Activated CD8-positive, alpha-beta memory T cell treated with anti-CD3 and anti-CD28 coated beads, Interleukin-2, amount 10 ng/mL, durations not matched to agents 7 days and 5 days (primary cell): ENCODE results near the gene SPATA31D3. TPM values are rescaled to one million over a fixed set of nuclear protein-coding genes. Genes with fewer than 3 reads are reported as not detected.
"Not testable (repeated sequence)": the region's sequence is repeated elsewhere in the genome, so short reads cannot be mapped to it uniquely, and the experiment has no call there.

Experiments
- ATAC-seq: fragments of 150-1000 bp; cut with Tn5 transposase; one replicate; pipeline ENCODE4 v1.10.0; 2021; ENCODE audit warnings: moderate library complexity
- CTCF ChIA-PET: fragments of 350-600 bp; sonication (Branson Sonifier 250); formaldehyde crosslinking; loops from one replicate; lab custom pipeline; 2021; ENCODE audit warnings: antibody characterized with exemption; lab: Charles Lee
- DNase-seq: peaks from one replicate; pipeline ENCODE4 v3.0.0-alpha.2; 2020
- H3K27ac Mint-ChIP-seq: one replicate; pipeline ENCODE4 v1.8.0; 2021; ENCODE audit warnings: mild to moderate bottlenecking, mixed read lengths
- H3K27me3 Mint-ChIP-seq: one replicate; pipeline ENCODE4 v1.8.0; 2021; ENCODE audit warnings: mixed read lengths
- H3K36me3 Mint-ChIP-seq: one replicate; pipeline ENCODE4 v1.8.0; 2021; ENCODE audit warnings: mild to moderate bottlenecking, mixed read lengths
- H3K4me1 Mint-ChIP-seq: one replicate; pipeline ENCODE4 v1.8.0; 2021; ENCODE audit warnings: mixed read lengths
- H3K4me3 Mint-ChIP-seq: one replicate; pipeline ENCODE4 v1.8.0; 2021; ENCODE audit warnings: mild to moderate bottlenecking, moderate library complexity, mixed read lengths
- H3K9me3 Mint-ChIP-seq: one replicate; pipeline ENCODE4 v1.8.0; 2022; ENCODE audit warnings: low read depth, mixed read lengths
- total RNA-seq, 2 experiments: library from RNA; stranded (reverse); gene quantifications; one replicate each; pipeline ENCODE4 v1.2.3, GENCODE V29; 2021

Gene SPATA31D3
- total RNA-seq, 2 experiments from 2014 or later = not detected

DNA sequence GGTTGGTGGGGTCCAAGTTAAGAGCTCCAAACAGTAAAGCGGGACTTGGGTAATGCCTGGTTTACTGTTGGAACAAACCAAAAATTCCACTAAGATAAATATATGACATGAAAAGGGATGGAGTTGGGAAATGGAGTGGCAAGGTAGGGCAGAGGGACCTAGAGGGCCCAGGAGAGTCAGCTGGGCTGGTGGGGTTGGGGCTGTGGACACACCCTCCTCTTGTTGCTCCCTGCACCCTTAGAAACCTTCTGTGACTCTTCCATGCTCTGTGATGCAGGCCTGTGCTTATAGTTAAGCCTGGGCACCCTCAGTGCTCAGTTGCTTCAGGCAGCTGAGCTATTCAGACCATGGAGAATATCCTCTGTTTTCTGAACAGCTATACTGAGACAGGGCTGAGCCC, 45.2 kb downstream of the SPATA31D3 start, which contains the start of gene SPATA31D1:
SPATA31D1 (plus strand) TSS at position 301 of the 400 bp plus-strand sequence; CDS start at position 348, 47 bp downstream.
- H3K27me3 Mint-ChIP-seq, H3K4me3 Mint-ChIP-seq, CTCF ChIA-PET, DNase-seq, H3K4me1 Mint-ChIP-seq, H3K9me3 Mint-ChIP-seq, ATAC-seq, H3K36me3 Mint-ChIP-seq, H3K27ac Mint-ChIP-seq: not testable (repeated sequence)

DNA sequence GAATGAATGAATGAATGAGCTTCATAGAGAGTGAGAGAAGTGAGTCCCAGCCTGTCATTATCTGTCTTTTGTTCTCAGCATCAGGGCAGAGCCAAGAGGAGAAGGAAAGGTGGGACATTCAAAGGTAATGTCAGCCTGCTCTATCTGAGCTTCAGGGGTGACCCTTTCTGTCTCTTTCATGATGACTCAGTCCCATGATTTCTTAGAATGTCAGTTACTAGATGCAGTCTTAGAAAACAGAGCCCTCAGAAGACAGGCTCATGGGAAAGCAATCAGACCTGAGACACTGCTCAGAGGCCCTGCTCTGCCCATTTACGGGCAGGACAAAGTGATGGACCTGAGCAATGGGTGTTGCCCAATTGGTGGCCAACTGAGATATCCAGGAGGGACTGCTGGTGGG, 46.4 kb downstream of the SPATA31D3 start:
- CTCF ChIA-PET = no interaction called here
- ATAC-seq = no peak
- H3K27ac Mint-ChIP-seq = no peak overlapping the region

DNA sequence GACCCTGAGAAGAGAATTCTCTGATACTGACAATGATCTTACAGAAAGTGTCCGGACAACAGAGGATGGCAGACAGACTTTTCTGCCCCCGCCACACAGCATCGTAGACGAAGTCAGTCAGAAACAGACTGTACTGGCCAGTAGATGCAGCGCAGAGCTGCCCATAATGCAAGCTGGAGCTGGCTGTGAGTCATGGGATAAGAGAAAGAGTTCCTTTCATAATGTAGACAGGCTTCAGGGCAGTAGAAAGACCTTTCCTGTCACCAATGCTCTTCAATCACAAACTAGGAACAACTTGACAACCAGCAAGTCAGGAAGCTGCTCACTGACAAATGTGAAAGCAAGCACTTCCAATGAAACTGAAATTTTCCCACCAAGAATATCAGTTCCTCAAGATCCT, 50.4 kb downstream of the SPATA31D3 start:
- no peak for ATAC-seq
- no peaks in the 10 kb centered on the region for H3K27me3 Mint-ChIP-seq
- CTCF ChIA-PET = no interaction called here

More for the DNA sequence above, 46.4 kb downstream of the SPATA31D3 start:
- Mint-ChIP-seq H3K36me3 (no peaks in the 10 kb centered on the region), H3K4me1 (no peaks in the 10 kb centered on the region), H3K9me3 (peaks cover 6% of the 10 kb centered on the region), H3K4me3 (no peak overlapping the region), H3K27me3 (no peaks in the 10 kb centered on the region)
- DNase-seq = no peak

More for the DNA sequence above, 50.4 kb downstream of the SPATA31D3 start:
- no peak overlapping the region for H3K27ac Mint-ChIP-seq
- H3K9me3 Mint-ChIP-seq = peaks cover 10% of the 10 kb centered on the region
- no peak for DNase-seq
- H3K4me1 Mint-ChIP-seq = no peaks in the 10 kb centered on the region
- H3K4me3 Mint-ChIP-seq = no peak overlapping the region
- H3K36me3 Mint-ChIP-seq = no peaks in the 10 kb centered on the region

Other genes with a start within 250 kb of the SPATA31D3 start
- not detected for gene SPATA31D4, start 15.1 kb upstream of the SPATA31D3 start, total RNA-seq
- not detected for gene SPATA31D1, start 45.3 kb downstream of the SPATA31D3 start, total RNA-seq